ENCODE data around the gene PSMB5. TPM values are rescaled to one million over a fixed set of nuclear protein-coding genes. Genes with fewer than 3 reads are reported as not detected.

The PSMB5 gene
- total and polyA plus RNA-seq, 2 of the 13 experiments (the other 11 are each of a cell fraction or from before 2014, with no cell fraction given) = 705 to 871 TPM

DNA sequence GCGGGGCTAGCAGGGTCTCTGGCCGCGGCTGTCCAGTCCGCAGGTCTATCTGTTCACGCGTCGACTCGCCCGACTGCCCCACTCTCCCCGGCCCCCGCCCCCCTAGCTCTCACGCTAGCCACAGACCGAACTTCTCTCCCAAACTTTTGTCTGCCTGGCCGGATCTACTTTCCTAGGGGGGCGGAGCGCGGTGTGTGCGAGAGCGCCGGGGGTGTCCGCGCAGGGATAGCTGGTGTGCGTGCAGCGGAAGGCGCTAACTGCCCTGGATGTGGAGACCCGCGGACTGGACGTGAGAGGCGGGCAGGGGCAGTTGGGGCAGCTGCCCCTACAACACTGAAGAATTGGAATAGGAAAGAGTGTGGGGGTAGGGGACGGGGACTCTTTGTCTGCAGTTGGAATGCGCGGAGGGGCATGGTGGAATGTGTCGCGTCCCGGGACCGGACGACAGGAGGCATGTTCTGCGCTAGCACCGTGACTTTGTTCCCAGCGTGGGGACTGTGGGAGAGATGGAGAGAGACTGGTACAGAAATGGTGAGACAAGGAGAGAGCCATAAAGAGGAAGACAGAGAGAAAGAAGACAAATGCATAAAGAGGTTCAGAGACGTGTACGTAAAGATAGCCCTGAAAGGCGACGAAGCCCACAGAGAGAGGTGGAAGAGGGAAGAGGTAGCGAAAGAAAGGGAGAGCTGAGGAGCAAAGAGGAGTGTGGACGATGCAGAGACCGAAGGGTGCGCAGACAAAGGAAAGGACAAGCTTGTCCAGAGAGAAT is 52.0 kb downstream of the PSMB5 start, which contains the start of gene AJUBA (continued):
- TF ChIP-seq ATF3 (CRISPR knock-in tag; IDR thresholded peaks at IDR 0.05) (peak; percentile 79), HBP1 (CRISPR knock-in tag; IDR thresholded peaks at IDR 0.05; ENCODE audit: low read depth) (peak; percentile 97; the same call in 1 of the 2 replicates), DMTF1 (CRISPR knock-in tag; IDR thresholded peaks at IDR 0.05) (peak; percentile 97), ZNF367 (CRISPR knock-in tag; IDR thresholded peaks at IDR 0.05; ENCODE audit: borderline replicate concordance) (no peak), ZC3H13 (CRISPR knock-in tag; IDR thresholded peaks at IDR 0.05) (no peak), ZNF777 (CRISPR knock-in tag; IDR thresholded peaks at IDR 0.05) (no peak), ZNF646 (CRISPR knock-in tag; IDR thresholded peaks at IDR 0.05) (no peak), RBFOX2 (IDR thresholded peaks at IDR 0.05; ENCODE audit: low read depth, low read length) (no peak), XBP1 (CRISPR knock-in tag; IDR thresholded peaks at IDR 0.05) (no peak), ZNF503 (CRISPR knock-in tag; IDR thresholded peaks at IDR 0.05) (no peak)
- TF ChIP-seq, protein P1, sequence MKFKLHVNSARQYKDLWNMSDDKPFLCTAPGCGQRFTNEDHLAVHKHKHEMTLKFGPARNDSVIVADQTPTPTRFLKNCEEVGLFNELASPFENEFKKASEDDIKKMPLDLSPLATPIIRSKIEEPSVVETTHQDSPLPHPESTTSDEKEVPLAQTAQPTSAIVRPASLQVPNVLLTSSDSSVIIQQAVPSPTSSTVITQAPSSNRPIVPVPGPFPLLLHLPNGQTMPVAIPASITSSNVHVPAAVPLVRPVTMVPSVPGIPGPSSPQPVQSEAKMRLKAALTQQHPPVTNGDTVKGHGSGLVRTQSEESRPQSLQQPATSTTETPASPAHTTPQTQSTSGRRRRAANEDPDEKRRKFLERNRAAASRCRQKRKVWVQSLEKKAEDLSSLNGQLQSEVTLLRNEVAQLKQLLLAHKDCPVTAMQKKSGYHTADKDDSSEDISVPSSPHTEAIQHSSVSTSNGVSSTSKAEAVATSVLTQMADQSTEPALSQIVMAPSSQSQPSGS (CRISPR knock-in tag; IDR thresholded peaks at IDR 0.05) = peak; percentile 86; the same call in 1 of the 2 replicates
